Caki2 (cell line): ENCODE measurements around the gene TIPRL. TPM values are rescaled to one million over a fixed set of nuclear protein-coding genes. Genes with fewer than 3 reads are reported as not detected.
A peak's percentile ranks its signal among the peaks of the same experiment; 100 is the strongest.
"Not testable (repeated sequence)": the region's sequence is repeated elsewhere in the genome, so short reads cannot be mapped to it uniquely, and the experiment has no call there.

Experiments used
- DNase-seq: peaks from one replicate; pipeline ENCODE4 v3.0.0-alpha.2; 2015; ENCODE audit warnings: low read depth
- in situ Hi-C: cut with HindIII; loops from 2 replicates; pipeline ENCODE4 v1.10.0; 2016; ENCODE audit warnings: low sequenced_read_pairs, low pct_unique_long_range_greater_than_20kb, mixed read lengths
- total RNA-seq: library from RNA; depleted of rRNA; stranded (reverse); fragments of >200 nt; shearing (Covaris generic); gene quantifications from 2 replicates; pipeline ENCODE4 v1.2.3, GENCODE V29; 2014; ENCODE audit warnings: low replicate concordance

TIPRL gene
- total RNA-seq, 1 experiment from 2014 or later, result 22.1 TPM

- no peak for DNase-seq
- in situ Hi-C loops, result no loop called here
These were observed 20.3 kb downstream of the TIPRL start for GRCh38 chr1:168199056-168199455.

- DNase-seq, result no peak
- in situ Hi-C loops, result no loop called here
These were observed 24.3 kb downstream of the TIPRL start for GRCh38 chr1:168202941-168203654.

GRCh38 chr1:168206111-168206510 lies 27.3 kb downstream of the TIPRL start:
- in situ Hi-C loops, result no loop called here
- DNase-seq, result no peak

GRCh38 chr1:168207673-168208072 lies 28.9 kb downstream of the TIPRL start:
- DNase-seq, in situ Hi-C loops: not testable (repeated sequence)

- DNase-seq, result no peak
- in situ Hi-C loops, result no loop called here
These were observed 31.6 kb downstream of the TIPRL start for GRCh38 chr1:168210312-168210711.

- no peak for DNase-seq
- in situ Hi-C loops, result no loop called here
These were observed 34.6 kb downstream of the TIPRL start for GRCh38 chr1:168213349-168213748.

GRCh38 chr1:168216171-168216570 lies 37.4 kb downstream of the TIPRL start:
- in situ Hi-C loops, result no loop called here
- no peak for DNase-seq

- in situ Hi-C loops, result no loop called here
- no peak for DNase-seq
These were observed 38.9 kb downstream of the TIPRL start for GRCh38 chr1:168217664-168218063.

GRCh38 chr1:168218658-168219057 lies 39.9 kb downstream of the TIPRL start:
- in situ Hi-C loops, result no loop called here
- no peak for DNase-seq

GRCh38 chr1:168220470-168220871 lies 41.7 kb downstream of the TIPRL start:
- in situ Hi-C loops, result no loop called here
- no peak for DNase-seq

- in situ Hi-C loops, result no loop called here
- DNase-seq, result no peak
These were observed 42.5 kb downstream of the TIPRL start for GRCh38 chr1:168221275-168221674.

GRCh38 chr1:168223261-168223660 lies 44.5 kb downstream of the TIPRL start:
- in situ Hi-C loops, result no loop called here
- DNase-seq, result no peak

GRCh38 chr1:168223681-168224540 lies 45.1 kb downstream of the TIPRL start:
- no peak for DNase-seq
- in situ Hi-C loops, result no loop called here

- in situ Hi-C loops, result no loop called here
- no peak for DNase-seq
These were observed 46.2 kb downstream of the TIPRL start for GRCh38 chr1:168224991-168225390.

GRCh38 chr1:168225476-168226190 lies 46.9 kb downstream of the TIPRL start, which contains the start of gene SFT2D2:
Gene SFT2D2, plus strand, starts transcription at chr1:168226004. Its CDS starts 76 bp downstream, at chr1:168226080.
- peak; percentile 88 for DNase-seq
- in situ Hi-C loops, result no loop called here

GRCh38 chr1:168227620-168228019 lies 48.9 kb downstream of the TIPRL start:
- DNase-seq, result peak; percentile 40
- in situ Hi-C loops, result no loop called here

GRCh38 chr1:168229893-168230292 lies 51.1 kb downstream of the TIPRL start:
- in situ Hi-C loops, result no loop called here
- DNase-seq, result no peak

GRCh38 chr1:168230709-168231108 lies 51.9 kb downstream of the TIPRL start:
- in situ Hi-C loops, result no loop called here
- peak; percentile 89 for DNase-seq
